ENCODE results near the gene CNNM2.

- TF ChIP-seq YY1 (IDR thresholded peaks at IDR 0.05; ENCODE audit: insufficient read depth, insufficient read length) (no peak), SUZ12 (IDR thresholded peaks at IDR 0.05; ENCODE audit: extremely low read depth, insufficient read depth, insufficient read length) (no peak)
Measured at GRCh38 chr10:103103989-103104388, 185.9 kb downstream of the CNNM2 start.
